ENCODE measurements around the gene CAMKK2.

DNA sequence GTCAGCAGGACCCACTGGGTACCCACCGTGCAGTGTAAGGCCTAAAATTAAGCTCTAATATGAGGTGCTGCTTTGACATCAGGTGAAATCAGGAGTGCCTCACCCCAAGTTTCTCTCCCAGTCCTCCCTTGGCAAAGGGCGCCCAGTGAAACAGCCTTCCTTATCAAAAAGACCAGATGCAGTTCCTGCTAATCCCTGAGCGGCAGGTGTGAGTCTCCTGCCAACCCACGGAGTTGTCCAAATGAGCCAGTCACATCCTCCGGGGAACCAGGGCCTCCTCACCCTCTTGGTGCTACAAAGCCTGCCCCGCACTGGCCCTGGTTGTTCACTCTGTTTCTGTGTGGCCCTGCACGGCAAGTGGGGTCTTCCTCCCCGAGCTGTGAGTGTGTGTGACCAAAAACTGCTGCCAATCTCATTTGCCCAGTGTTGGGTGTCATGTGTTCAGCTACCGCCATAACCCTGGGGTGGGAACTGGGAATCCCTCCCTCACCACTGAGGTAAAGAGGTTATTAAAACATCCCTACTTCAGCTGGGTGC, 106.8 kb downstream of the CAMKK2 start:
- no peak for TF ChIP-seq EZH2phosphoT487 (IDR thresholded peaks at IDR 0.05; ENCODE audit: low read depth)
- TF ChIP-seq, protein P1, sequence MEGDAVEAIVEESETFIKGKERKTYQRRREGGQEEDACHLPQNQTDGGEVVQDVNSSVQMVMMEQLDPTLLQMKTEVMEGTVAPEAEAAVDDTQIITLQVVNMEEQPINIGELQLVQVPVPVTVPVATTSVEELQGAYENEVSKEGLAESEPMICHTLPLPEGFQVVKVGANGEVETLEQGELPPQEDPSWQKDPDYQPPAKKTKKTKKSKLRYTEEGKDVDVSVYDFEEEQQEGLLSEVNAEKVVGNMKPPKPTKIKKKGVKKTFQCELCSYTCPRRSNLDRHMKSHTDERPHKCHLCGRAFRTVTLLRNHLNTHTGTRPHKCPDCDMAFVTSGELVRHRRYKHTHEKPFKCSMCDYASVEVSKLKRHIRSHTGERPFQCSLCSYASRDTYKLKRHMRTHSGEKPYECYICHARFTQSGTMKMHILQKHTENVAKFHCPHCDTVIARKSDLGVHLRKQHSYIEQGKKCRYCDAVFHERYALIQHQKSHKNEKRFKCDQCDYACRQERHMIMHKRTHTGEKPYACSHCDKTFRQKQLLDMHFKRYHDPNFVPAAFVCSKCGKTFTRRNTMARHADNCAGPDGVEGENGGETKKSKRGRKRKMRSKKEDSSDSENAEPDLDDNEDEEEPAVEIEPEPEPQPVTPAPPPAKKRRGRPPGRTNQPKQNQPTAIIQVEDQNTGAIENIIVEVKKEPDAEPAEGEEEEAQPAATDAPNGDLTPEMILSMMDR (IDR thresholded peaks at IDR 0.05; ENCODE audit: low read depth, low read length) = no peak

Measured in OCI-LY3 (cell line).